GM23338 (cell line): ENCODE results near the gene NUBPL. TPM values are rescaled to one million over a fixed set of nuclear protein-coding genes. Genes with fewer than 3 reads are reported as not detected.

Experiments
- ATAC-seq: fragments of 200-7000 bp; cut with Tn5 transposase; 3 replicates; pipeline ENCODE4 v1.9.1; 2020
- DNase-seq: peaks from one replicate; pipeline ENCODE4 v3.0.0-alpha.2; 2015; ENCODE audit warnings: low spot score
- H2AFZ ChIP-seq: fragments of 200-600 bp; sonication (generic); 2 replicates; pipeline ENCODE4 v1.8.0; 2016; ENCODE audit warnings: antibody characterized with exemption, mild to moderate bottlenecking, moderate library complexity
- H3F3A ChIP-seq: fragments of 200-600 bp; sonication (generic); replicated peaks from 2 replicates; pipeline ENCODE4 v1.8.0; 2017; ENCODE audit warnings: antibody characterized with exemption, mixed run types, low read depth
- H3K27ac ChIP-seq: fragments of 200-600 bp; sonication (generic); 2 replicates; pipeline ENCODE4 v1.6.1; 2016; ENCODE audit warnings: low read depth
- H3K27me3 ChIP-seq: fragments of 200-600 bp; sonication (generic); 2 replicates; pipeline ENCODE4 v1.8.0; 2016; ENCODE audit warnings: mild to moderate bottlenecking, mixed run types, moderate library complexity; ENCODE audit not compliant: insufficient read depth
- H3K36me3 ChIP-seq: fragments of 200-600 bp; sonication (generic); 2 replicates; pipeline ENCODE4 v1.8.0; 2016; ENCODE audit warnings: mild to moderate bottlenecking; ENCODE audit not compliant: insufficient read depth
- H3K4me1 ChIP-seq: fragments of 200-600 bp; sonication (generic); 2 replicates; pipeline ENCODE4 v1.8.0; 2016; ENCODE audit warnings: mild to moderate bottlenecking, moderate library complexity; ENCODE audit not compliant: insufficient read depth
- H3K4me2 ChIP-seq: fragments of 200-600 bp; sonication (generic); 2 replicates; pipeline ENCODE4 v1.7.1; 2017; ENCODE audit warnings: mixed run types
- H3K4me3 ChIP-seq: fragments of 200-600 bp; sonication (generic); 2 replicates; pipeline ENCODE4 v1.6.1; 2016; ENCODE audit warnings: mixed run types
- H3K79me2 ChIP-seq: fragments of 200-600 bp; sonication (generic); replicated peaks from 2 replicates; pipeline ENCODE4 v1.8.0; 2017; ENCODE audit warnings: mild to moderate bottlenecking; ENCODE audit not compliant: insufficient read depth
- H3K9me2 ChIP-seq: fragments of 200-600 bp; sonication (generic); 2 replicates; pipeline ENCODE4 v1.8.0; 2017; ENCODE audit not compliant: insufficient read depth
- H4K20me1 ChIP-seq: fragments of 200-600 bp; sonication (generic); replicated peaks from 2 replicates; pipeline ENCODE4 v1.8.0; 2017; ENCODE audit warnings: mild to moderate bottlenecking; ENCODE audit not compliant: insufficient read depth
- H3K27ac Mint-ChIP-seq: 2 replicates; pipeline ENCODE4 v1.8.0; 2020; ENCODE audit warnings: inconsistent platforms, mild to moderate bottlenecking, moderate library complexity, mixed read lengths
- H3K27me3 Mint-ChIP-seq: 3 replicates; pipeline ENCODE4 v1.8.0; 2022; ENCODE audit warnings: low read depth, mild to moderate bottlenecking, moderate library complexity, mixed read lengths, inconsistent platforms; ENCODE audit not compliant: insufficient read depth, poor library complexity
- H3K36me3 Mint-ChIP-seq: 3 replicates; pipeline ENCODE4 v1.8.0; 2021; ENCODE audit warnings: low read depth, mild to moderate bottlenecking, inconsistent platforms, moderate library complexity, mixed read lengths
- H3K4me1 Mint-ChIP-seq: 3 replicates; pipeline ENCODE4 v1.8.0; 2020; ENCODE audit warnings: mild to moderate bottlenecking, inconsistent platforms, mixed read lengths
- H3K4me3 Mint-ChIP-seq: 3 replicates; pipeline ENCODE4 v1.8.0; 2021; ENCODE audit warnings: moderate library complexity, mild to moderate bottlenecking, inconsistent platforms, mixed read lengths
- H3K9me3 Mint-ChIP-seq: 3 replicates; pipeline ENCODE4 v1.8.0; 2020; ENCODE audit warnings: moderate library complexity, mild to moderate bottlenecking, inconsistent platforms, mixed read lengths
- CTCF ChIP-seq, 2 experiments: fragments of 200-600 bp in 1 of 2; sonication (generic) in 1 of 2; conservative IDR thresholded peaks; 2 replicates each; pipeline versions ENCODE4 v1.5.1 to v1.6.1; 2016 to 2017; ENCODE audit warnings: antibody characterized with exemption in 2 of 2, low read depth in 2 of 2, mild to moderate bottlenecking in 2 of 2, moderate library complexity in 1 of 2
- EZH2phosphoT487 ChIP-seq: fragments of 200-600 bp; sonication (generic); IDR thresholded peaks from one replicate; pipeline ENCODE4 v1.8.1; 2018; ENCODE audit warnings: antibody characterized with exemption; ENCODE audit not compliant: unreplicated experiment
- JUNB ChIP-seq: IDR thresholded peaks from one replicate; pipeline ENCODE4 v1.6.1; 2016; ENCODE audit warnings: antibody characterized with exemption; ENCODE audit not compliant: unreplicated experiment
- NANOG ChIP-seq: IDR thresholded peaks from 2 replicates; pipeline ENCODE4 v1.6.1; 2016; ENCODE audit warnings: antibody characterized with exemption, borderline replicate concordance
- ZNF114 ChIP-seq: fragments of 250-450 bp; sonication (Bioruptor Pico); IDR thresholded peaks from 2 replicates; pipeline ENCODE4 v1.5.0; 2020; ENCODE audit warnings: mild to moderate bottlenecking, moderate library complexity
- ZNF462 ChIP-seq: fragments of 250-450 bp; sonication (Bioruptor Pico); IDR thresholded peaks from 2 replicates; pipeline ENCODE4 v1.5.0; 2020; ENCODE audit warnings: mild to moderate bottlenecking, moderate library complexity
- polyA plus RNA-seq: library from polyadenylated mRNA; unstranded; fragments of >200 nt; fragmentation: Nextera tagmentation; extraction: Ambion mirVana; gene quantifications from 2 replicates; pipeline ENCODE4 v1.2.1, GENCODE V29; 2016
- total RNA-seq: library from RNA; depleted of rRNA; stranded (reverse); fragments of >200 nt; shearing (Covaris generic); gene quantifications from 2 replicates; pipeline ENCODE4 v1.2.3, GENCODE V29; 2014

NUBPL gene
- total and polyA plus RNA-seq, 2 experiments from 2014 or later: 6.1 to 20.7 TPM

GRCh38 chr14:31605702-31606101, 44.5 kb downstream of the NUBPL start (continued):
- TF ChIP-seq ZNF462: no peak

GRCh38 chr14:31611778-31612433, 50.7 kb downstream of the NUBPL start:
- H3K9me3 Mint-ChIP-seq: peaks cover 18% of the 10 kb centered on the region
- Histone ChIP-seq H3K36me3 (no peaks in the 10 kb centered on the region), H3K4me2 (no peak overlapping the region), H3K9me2 (no peaks in the 10 kb centered on the region), H4K20me1 (no peaks in the 10 kb centered on the region), H3K27me3 (no peaks in the 10 kb centered on the region), H3K4me3 (no peak overlapping the region), H3K4me1 (no peaks in the 10 kb centered on the region), H2AFZ (no peak overlapping the region), H3K79me2 (no peaks in the 10 kb centered on the region), H3F3A (no peaks in the 10 kb centered on the region), H3K27ac (no peak overlapping the region)
- DNase-seq (no peak), ATAC-seq (no peak)
- H3K4me3 Mint-ChIP-seq: no peak overlapping the region
- no peaks in the 10 kb centered on the region for H3K27me3 Mint-ChIP-seq
- peaks cover 12% of the 10 kb centered on the region; the same call in 2 of the 3 replicates for H3K36me3 Mint-ChIP-seq
- no peak for TF ChIP-seq JUNB
- TF ChIP-seq ZNF114: no peak
- no peak for TF ChIP-seq CTCF (conservative IDR thresholded peaks at IDR 0.05; ENCODE audit: low read depth in 2 of 2)
- TF ChIP-seq NANOG: no peak
- TF ChIP-seq EZH2phosphoT487: no peak
- TF ChIP-seq ZNF462: no peak
- no peak overlapping the region for H3K27ac Mint-ChIP-seq
- no peaks in the 10 kb centered on the region for H3K4me1 Mint-ChIP-seq
